Thyroid gland (tissue), 4 donors: ENCODE data around the gene SGCA. TPM values are rescaled to one million over a fixed set of nuclear protein-coding genes. Genes with fewer than 3 reads are reported as not detected.

Source experiments
- DNase-seq, 2 donors: peaks; one replicate each; pipeline ENCODE4 v3.0.0-alpha.2; 2019
- H3K27ac ChIP-seq, 3 donors: fragments of 200-600 bp; sonication (generic); 1 replicate in 2 of 3; 2 replicates in 1 of 3; pipeline ENCODE4 v1.5.1; 2016 to 2019; ENCODE audit warnings: mild to moderate bottlenecking in 1 of 3, moderate library complexity in 1 of 3
- H3K27me3 ChIP-seq: fragments of 200-600 bp; sonication (generic); one replicate; pipeline ENCODE4 v1.5.1; 2019
- H3K36me3 ChIP-seq, 2 donors: fragments of 200-600 bp; sonication (generic); one replicate each; pipeline ENCODE4 v1.5.1; 2016 to 2019
- H3K4me1 ChIP-seq, 2 donors: fragments of 200-600 bp; sonication (generic); one replicate each; pipeline ENCODE4 v1.5.1; 2017 to 2019
- H3K4me3 ChIP-seq, 3 donors: fragments of 200-600 bp; sonication (generic); replicated peaks in 1 of 3; 1 replicate in 2 of 3; 2 replicates in 1 of 3; pipeline ENCODE4 v1.5.1; 2016; ENCODE audit warnings: mild to moderate bottlenecking in 1 of 3
- H3K9me3 ChIP-seq: fragments of 200-600 bp; sonication (generic); one replicate; pipeline ENCODE4 v1.5.1; 2017
- POLR2A ChIP-seq, 2 donors: fragments of 450-650 bp; IDR thresholded peaks; one replicate each; pipeline ENCODE4 v1.6.1; 2017; ENCODE audit warnings: antibody characterized with exemption in 2 of 2, mild to moderate bottlenecking in 2 of 2, moderate library complexity in 1 of 2
- WGBS, 2 donors: methylation state at CpG; one replicate each; pipeline ENCODE4 v1.1.5; 2017; 5-methylcytosine and 5-hydroxymethylcytosine counted together
- intact Hi-C: fragments of 100-400 bp; cut with DNase I; formaldehyde crosslinking; loops from one replicate; pipeline ENCODE4 v1.15.1; 2023
- total RNA-seq, 4 donors: library from RNA; depleted of rRNA; stranded (reverse); fragments of >200 nt; gene quantifications; one replicate each; pipeline ENCODE4 v1.2.3, GENCODE V29; 2016
- TF ChIP-seq, protein P1 (sequence below), 6 experiments: fragments of 200-600 bp in 3 of 6; fragments of 450-650 bp in 3 of 6; sonication (generic) in 3 of 6; IDR thresholded peaks; one replicate each; pipeline ENCODE4 v1.5.1; 2016 to 2019; ENCODE audit warnings: antibody characterized with exemption in 6 of 6, mild to moderate bottlenecking in 2 of 6, inconsistent platforms in 1 of 6, moderate library complexity in 1 of 6

The SGCA gene
- total RNA-seq, 4 donors from 2014 or later, result 2.0 TPM; not detected in 3

DNA sequence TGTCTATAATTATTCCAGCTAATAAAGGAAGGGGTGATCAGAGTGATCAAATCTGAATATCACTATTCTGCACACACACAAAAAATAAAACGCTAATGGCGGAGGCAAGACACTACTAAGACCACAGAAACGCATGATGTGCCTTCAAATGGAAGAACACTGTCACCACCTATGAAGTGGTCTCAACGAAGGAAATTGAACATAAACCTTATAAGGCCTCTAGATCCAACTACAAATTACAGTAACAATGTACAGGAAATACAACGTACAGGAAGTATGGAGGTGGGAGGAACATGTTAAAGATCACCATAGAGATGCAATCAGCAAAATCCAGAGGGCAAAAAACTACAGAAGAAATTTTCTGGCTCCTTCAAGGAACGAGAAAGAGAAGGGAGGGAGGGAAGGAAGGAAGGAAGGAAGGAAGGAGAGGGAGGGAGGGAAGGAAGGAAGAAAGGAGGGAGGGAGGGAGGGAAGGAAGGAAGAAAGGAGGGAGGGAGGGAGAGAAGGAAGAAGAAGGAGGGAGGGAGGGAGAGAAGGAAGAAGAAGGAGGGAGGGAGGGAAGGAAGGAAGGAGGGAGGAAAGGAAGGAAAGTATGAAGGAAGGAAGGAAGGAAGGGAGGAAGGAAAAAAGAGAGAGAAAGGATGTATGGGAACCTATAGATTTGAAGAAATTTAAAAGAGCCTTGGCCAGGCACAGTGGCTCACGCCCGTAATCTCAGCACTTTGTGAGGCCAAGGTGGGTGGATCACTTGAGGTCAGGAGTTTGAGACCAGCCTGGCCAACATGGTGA lies 3.1 kb upstream of the SGCA start:
- Histone ChIP-seq H3K4me3 (no peak overlapping the region), H3K9me3 (no peaks in the 10 kb centered on the region), H3K4me1 (peaks cover 0 to 6% of the 10 kb centered on the region in 2 donors), H3K27ac (no peak overlapping the region), H3K36me3 (no peaks in the 10 kb centered on the region), H3K27me3 (no peaks in the 10 kb centered on the region)
- 74 to 77% methylated on average over 8 of the region's 8 CpGs for WGBS, 2 donors
- no peak for DNase-seq
- no peak for TF ChIP-seq POLR2A (IDR thresholded peaks at IDR 0.05)
- TF ChIP-seq, protein P1, sequence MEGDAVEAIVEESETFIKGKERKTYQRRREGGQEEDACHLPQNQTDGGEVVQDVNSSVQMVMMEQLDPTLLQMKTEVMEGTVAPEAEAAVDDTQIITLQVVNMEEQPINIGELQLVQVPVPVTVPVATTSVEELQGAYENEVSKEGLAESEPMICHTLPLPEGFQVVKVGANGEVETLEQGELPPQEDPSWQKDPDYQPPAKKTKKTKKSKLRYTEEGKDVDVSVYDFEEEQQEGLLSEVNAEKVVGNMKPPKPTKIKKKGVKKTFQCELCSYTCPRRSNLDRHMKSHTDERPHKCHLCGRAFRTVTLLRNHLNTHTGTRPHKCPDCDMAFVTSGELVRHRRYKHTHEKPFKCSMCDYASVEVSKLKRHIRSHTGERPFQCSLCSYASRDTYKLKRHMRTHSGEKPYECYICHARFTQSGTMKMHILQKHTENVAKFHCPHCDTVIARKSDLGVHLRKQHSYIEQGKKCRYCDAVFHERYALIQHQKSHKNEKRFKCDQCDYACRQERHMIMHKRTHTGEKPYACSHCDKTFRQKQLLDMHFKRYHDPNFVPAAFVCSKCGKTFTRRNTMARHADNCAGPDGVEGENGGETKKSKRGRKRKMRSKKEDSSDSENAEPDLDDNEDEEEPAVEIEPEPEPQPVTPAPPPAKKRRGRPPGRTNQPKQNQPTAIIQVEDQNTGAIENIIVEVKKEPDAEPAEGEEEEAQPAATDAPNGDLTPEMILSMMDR (IDR thresholded peaks at IDR 0.05), result no peak
- intact Hi-C loops, result loop anchor here (5.0 kb wide), 1 partner anchor 65 kb away; the partner anchor contains the start of gene PDK2

DNA sequence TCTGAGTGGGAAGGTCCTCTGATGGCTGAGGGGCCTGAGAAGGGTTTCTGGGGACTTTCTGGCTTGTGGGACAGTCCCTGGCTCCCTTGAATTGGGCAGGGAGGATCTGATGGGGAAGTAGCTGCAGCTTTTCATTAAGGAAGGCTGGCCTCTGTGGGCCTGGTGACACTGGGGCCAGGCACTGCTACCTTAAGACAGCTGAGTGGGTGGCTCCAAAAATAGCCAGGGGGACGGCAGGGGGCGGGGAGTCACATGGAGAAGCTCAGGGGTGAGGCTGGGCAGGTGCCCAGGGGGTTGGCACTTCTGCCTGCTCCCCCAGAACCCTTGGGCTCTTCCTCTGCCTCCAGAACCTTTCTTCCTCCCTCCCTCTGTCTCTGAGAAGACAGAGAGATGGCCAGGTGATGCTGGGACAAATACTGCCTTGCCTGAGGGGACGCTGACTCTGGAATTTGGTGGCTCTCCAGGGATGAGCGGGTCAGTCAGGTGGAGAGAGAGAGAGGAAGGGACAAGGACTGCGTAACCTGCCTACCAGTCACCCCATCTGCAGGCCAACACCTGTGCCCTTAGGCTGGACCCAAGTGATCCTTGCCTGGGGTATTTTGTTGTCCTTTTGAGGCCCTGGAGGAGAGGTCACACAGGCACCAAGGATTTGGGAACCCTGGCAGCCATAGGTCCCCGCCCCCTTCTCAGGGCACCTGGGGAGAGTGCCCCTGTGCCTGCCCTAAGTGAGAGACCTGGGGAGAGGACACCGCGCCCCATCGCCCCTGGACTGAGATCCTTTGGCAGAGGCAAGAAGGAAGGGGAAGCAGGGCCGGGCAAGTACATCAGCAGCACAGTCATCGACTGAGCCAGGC lies 1.7 kb upstream of the SGCA start:
- H3K9me3 ChIP-seq, result no peaks in the 10 kb centered on the region
- 81 to 90% methylated on average over 6 to 9 of the region's 11 CpGs for WGBS, 2 donors
- TF ChIP-seq POLR2A (IDR thresholded peaks at IDR 0.05), result no peak
- TF ChIP-seq, protein P1 (IDR thresholded peaks at IDR 0.05), result no peak

DNA sequence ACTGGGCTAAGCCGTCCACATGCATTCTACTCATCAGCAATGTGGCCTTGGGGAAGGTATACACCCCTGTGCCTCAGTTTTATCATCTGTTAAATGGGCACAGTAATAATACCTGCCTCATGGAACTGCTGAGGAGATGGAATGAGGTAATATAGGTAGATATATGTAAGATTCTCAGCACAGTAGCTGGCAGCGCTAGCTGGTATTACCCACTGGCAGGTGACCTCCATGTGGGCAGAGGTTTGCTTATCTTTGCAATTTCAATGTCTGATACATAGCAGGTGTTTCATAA lies 1.2 kb upstream of the SGCA start:
- H3K27me3 ChIP-seq, result no peaks in the 10 kb centered on the region
- WGBS, 2 donors, result 100% methylated on average over 1 to 2 of the region's 2 CpGs
- H3K9me3 ChIP-seq, result no peaks in the 10 kb centered on the region
- no peak overlapping the region for H3K4me3 ChIP-seq
- intact Hi-C loops, result loop anchor here (5.0 kb wide), 1 partner anchor 67 kb away; the partner anchor contains the start of gene PDK2
- H3K27ac ChIP-seq, result no peak overlapping the region
- TF ChIP-seq, protein P1 (IDR thresholded peaks at IDR 0.05), result no peak
- no peak for TF ChIP-seq POLR2A (IDR thresholded peaks at IDR 0.05)
- peaks cover 0 to 6% of the 10 kb centered on the region in 2 donors for H3K4me1 ChIP-seq
- DNase-seq, result no peak
- no peaks in the 10 kb centered on the region for H3K36me3 ChIP-seq

More for the DNA sequence above, 1.7 kb upstream of the SGCA start:
- intact Hi-C loops, result loop anchor here (5.0 kb wide), 1 partner anchor 67 kb away; the partner anchor contains the start of gene PDK2
- no peaks in the 10 kb centered on the region for H3K27me3 ChIP-seq
- no peak overlapping the region for H3K27ac ChIP-seq
- peaks cover 0 to 6% of the 10 kb centered on the region in 2 donors for H3K4me1 ChIP-seq
- DNase-seq, result no peak
- no peaks in the 10 kb centered on the region for H3K36me3 ChIP-seq
- H3K4me3 ChIP-seq, result no peak overlapping the region

DNA sequence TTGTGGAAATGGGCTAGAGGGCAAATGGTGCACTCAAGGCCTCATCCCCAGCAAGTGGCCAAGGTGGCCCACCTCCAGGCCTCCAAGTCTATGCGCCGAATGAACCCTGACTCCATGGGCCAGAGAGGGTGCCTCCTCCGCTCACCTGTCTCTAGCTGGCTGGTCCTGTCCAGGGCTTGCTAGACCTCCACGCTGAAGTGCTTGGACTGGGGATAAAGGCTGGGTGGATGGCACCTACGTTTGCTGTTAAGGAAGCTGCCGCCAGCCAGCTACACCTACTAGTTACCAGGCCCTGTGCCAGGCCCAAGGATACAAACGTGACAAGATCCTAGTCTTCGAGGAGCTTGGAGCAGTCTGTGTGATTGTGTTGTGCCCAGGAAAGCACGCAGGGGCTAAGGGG lies 739 bp upstream of the SGCA start:
- Histone ChIP-seq H3K36me3 (no peaks in the 10 kb centered on the region), H3K4me3 (no peak overlapping the region), H3K4me1 (peaks cover 0 to 6% of the 10 kb centered on the region in 2 donors), H3K27ac (no peak overlapping the region), H3K27me3 (no peaks in the 10 kb centered on the region), H3K9me3 (no peaks in the 10 kb centered on the region)
- intact Hi-C loops, result no loop called here
- WGBS, 2 donors, result 74 to 83% methylated on average over 4 to 8 of the region's 9 CpGs
- TF ChIP-seq, protein P1 (IDR thresholded peaks at IDR 0.05), result no peak
- no peak for TF ChIP-seq POLR2A (IDR thresholded peaks at IDR 0.05)
- no peak for DNase-seq
